Epithelial cell of proximal tubule (primary cell): Measurements from ENCODE around the gene ZNF627. TPM values are rescaled to one million over a fixed set of nuclear protein-coding genes. Genes with fewer than 3 reads are reported as not detected.

Source experiments
- DNase-seq: peaks from one replicate; pipeline ENCODE4 v3.0.0-alpha.2; 2011; ENCODE audit warnings: low read depth
- H3K4me3 ChIP-seq: 2 replicates; pipeline ENCODE4 v1.5.1; 2011; ENCODE audit warnings: low read depth, mild to moderate bottlenecking, low read length
- CTCF ChIP-seq: conservative IDR thresholded peaks from 2 replicates; pipeline ENCODE4 v1.5.1; 2012; ENCODE audit warnings: low read depth, mild to moderate bottlenecking, low read length
- total RNA-seq: library from RNA; depleted of rRNA; stranded (reverse); fragments of >200 nt; gene quantifications from 2 replicates; pipeline ENCODE4 v1.2.3, GENCODE V29; 2015

The ZNF627 gene
- total RNA-seq, 1 donor from 2014 or later: 12.5 TPM

- DNase-seq: no peak
- TF ChIP-seq CTCF: no peak
- peak overlapping the region; percentile 50 for H3K4me3 ChIP-seq
Measured at GRCh38 chr19:11578258-11579142, 18.8 kb upstream of the ZNF627 start.

DNA sequence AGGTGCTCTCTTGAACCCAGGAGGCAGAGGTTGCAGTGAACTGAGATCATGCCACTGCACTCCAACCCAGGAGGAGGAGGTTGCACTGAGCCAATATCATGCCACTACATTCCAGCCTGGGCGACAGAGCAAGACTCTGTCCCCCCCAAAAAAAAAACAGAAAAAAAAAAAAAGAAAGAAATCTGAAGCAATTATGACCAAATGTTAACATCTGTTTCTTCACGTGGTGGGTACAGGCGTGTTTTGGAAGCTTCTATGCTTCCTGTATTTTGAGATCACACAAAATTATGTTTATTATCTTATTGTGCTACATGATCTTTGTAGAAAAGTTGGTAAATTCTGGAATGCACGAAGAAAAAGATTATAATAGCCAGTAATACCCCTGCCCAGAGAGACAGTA lies 17.2 kb upstream of the ZNF627 start:
- no peak for TF ChIP-seq CTCF
- H3K4me3 ChIP-seq: no peak overlapping the region

DNA sequence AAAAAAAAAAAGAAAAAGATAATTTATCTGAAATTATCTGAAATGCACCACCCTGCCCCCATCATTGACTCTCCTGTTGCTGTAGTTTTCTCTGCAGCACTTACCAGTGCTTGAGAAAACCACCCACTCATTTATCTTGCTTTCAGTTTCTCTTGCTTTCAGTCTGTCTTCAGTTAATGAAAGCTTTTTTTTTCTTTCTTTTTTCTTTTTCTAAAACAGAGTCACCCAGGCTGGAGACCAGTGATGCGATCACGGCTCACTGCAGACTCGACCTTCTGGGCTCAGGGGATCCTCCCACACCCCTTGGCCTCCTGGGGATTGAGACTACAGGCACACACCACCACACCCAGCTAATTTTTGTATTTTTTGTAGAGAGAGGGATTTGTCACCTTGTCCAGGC lies 15.5 kb upstream of the ZNF627 start:
- no peak overlapping the region for H3K4me3 ChIP-seq
- no peak for TF ChIP-seq CTCF
- no peak for DNase-seq

More for the DNA sequence above, 17.2 kb upstream of the ZNF627 start:
- DNase-seq: no peak

DNA sequence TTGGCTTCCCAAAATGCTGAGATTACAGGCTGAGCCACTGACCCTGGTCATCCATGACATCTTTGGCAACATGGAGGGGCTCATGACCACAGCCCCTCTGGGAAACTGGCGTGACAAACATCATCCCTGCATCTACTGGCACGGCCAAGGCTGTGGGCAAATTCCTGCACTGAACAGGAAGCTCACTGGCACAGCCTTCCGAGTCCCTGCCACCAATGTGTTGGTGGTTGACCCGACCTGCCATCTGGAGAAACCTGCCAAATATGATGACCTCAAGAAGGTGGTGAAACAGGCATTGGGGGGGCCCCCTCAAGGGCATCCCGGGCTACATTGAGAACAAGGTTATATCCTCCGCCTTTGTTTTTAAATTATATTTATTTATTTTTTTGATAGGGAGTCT lies 11.0 kb upstream of the ZNF627 start:
- no peak overlapping the region for H3K4me3 ChIP-seq
- no peak for DNase-seq
- no peak for TF ChIP-seq CTCF

DNA sequence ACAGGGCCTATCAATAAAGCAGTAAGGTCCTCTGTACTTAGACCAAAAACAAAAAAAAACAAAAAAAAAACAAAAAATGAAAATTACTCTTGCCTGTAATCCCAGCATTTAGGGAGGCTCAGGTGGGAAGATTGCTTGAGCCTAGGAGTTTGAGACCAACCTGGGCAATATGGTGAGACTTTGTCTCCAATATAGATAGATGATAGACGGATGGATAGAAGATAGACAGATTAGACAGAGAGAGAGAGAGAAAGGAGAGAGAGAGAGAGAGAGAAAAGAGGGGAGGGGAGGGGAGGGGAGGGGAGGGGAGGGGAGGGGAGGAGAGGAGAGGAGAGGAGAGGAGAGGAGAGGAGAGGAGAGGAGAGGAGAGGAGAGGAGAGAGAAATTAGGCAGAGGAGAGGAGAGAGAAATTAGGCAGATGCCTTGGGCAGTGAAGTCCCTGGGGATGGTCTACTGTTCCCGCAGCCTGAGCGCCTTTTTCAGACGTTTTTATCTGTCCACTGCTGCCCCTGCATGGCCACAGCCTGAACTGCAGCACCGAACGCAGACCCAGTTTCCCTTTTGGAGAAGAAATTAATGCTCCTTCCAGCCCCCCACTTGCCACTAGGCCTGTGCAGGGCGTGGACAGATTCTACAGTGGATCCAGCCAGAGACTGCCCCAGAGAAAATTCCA lies 9.8 kb upstream of the ZNF627 start:
- no peak for DNase-seq
- peak; percentile 88 for TF ChIP-seq CTCF
- no peak overlapping the region for H3K4me3 ChIP-seq

DNA sequence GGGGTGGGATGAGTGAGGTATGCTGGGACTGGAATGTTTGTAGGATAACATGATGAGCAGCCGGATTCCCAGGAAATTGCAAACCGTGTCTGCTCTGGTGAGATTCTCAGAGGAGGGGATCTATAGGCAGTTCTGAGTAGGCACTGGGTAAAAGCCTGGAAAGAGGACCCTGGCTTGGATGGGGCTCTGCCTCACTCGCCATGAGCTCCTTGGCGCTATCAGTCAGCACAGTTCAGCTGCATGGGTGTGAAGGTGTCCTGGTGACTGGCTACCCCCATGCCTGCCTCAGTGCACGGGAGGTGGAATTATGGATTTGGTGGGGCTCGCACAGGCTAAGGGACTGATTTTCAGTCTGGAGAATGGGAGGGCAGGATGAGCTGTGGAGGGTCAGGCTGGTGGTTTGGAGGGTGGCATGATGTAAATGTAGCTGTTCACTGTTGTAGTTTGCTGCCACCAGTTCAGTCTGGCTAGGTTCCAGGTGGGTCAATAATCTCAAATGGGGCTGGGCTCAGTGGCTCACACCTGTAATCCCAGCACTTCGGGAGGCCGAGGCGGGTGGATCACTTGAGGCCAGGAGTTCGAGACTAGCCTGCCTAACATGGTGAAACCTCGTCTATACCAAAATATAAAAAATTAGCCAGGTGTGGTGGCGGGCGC lies 9.2 kb upstream of the ZNF627 start:
- no peak for DNase-seq
- no peak for TF ChIP-seq CTCF
- no peak overlapping the region for H3K4me3 ChIP-seq
